Stimulated activated CD8-positive, alpha-beta memory T cell treated with anti-CD3 and anti-CD28 coated beads, Interleukin-15, amount 100 ng/mL, for 24 hours (primary cell): Measurements from ENCODE around the gene C1S.

Experiments
- DNase-seq: peaks from one replicate; pipeline ENCODE4 v3.0.0-alpha.2; 2020; ENCODE audit warnings: low read depth

C1S gene

DNA sequence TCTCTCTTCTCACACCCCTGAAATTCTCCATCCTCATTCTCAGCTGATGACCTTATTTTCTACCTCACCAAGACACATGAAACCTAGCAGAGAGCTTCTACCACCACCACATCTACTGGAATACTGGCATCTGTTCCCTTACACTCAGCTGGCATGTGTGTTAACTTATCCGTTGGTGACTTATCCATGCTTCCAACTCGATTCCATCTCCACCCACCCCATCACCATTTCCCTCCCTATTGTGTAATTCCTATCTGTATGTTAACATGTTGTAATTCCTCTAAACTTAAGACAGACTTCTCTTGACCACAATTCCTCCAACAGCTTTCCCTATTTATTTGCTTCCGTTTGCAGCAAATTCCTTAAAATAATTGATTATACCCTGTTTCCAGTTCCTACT is 15.4 kb downstream of the C1S start:
- DNase-seq: no peak

GRCh38 chr12:7076493-7076892 is 16.0 kb downstream of the C1S start:
- DNase-seq: no peak

DNA sequence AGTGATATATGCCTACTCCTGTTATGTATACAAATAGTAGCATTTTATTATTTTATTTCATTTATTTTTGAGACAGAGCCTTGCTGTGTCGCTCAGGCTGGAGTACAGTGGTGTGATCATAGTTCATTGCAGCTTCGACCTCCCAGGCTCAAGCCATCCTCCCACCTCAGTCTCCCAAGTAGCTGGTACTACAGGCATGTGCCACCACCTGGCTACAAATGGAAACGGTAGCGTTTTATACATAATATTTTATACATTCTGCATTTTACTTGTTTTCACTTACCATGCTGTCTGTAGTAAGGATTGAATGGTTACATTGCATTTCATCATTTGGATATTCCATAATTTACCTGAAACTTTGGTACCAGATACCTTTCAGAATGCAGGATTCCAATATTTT is 17.6 kb downstream of the C1S start:
- no peak for DNase-seq

DNA sequence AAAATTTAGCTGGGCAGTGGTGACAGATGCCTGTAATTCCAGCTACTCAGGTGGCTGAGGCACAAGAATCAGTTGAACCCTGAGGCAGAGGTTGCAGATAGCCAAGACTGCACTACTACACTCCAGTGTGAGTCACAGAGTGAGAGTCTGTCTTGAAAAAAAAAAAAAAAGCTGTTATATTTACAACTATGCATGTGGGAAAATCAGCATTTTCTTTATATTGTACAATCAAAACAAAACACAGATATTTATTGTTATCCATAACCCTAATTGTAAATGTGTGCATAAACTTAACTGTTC is 19.3 kb downstream of the C1S start:
- no peak for DNase-seq

DNA sequence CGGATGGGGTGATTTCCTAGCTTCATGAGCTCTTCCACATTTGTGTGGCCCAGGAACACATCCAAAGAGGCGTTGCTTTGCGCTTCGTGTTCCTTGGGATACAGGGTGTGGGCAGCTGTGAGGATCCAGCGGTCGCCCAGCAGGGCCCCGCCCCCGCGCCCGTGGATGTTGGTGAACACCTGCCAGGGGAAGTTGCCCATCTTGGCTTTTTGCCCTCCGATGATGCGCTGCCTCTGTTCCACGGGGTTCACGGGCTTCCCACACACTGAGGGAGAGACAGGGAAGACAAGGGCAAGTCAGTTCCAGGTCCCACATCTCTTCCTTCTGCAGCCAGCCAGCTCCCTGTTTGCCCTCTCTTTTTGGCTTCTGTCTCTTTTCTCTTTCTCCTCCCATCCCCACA is 20.5 kb downstream of the C1S start:
- no peak for DNase-seq

- DNase-seq: no peak
These were observed 22.6 kb downstream of the C1S start for GRCh38 chr12:7083125-7083524.

- no peak for DNase-seq
These were observed 28.8 kb downstream of the C1S start for GRCh38 chr12:7089196-7089871.

DNA sequence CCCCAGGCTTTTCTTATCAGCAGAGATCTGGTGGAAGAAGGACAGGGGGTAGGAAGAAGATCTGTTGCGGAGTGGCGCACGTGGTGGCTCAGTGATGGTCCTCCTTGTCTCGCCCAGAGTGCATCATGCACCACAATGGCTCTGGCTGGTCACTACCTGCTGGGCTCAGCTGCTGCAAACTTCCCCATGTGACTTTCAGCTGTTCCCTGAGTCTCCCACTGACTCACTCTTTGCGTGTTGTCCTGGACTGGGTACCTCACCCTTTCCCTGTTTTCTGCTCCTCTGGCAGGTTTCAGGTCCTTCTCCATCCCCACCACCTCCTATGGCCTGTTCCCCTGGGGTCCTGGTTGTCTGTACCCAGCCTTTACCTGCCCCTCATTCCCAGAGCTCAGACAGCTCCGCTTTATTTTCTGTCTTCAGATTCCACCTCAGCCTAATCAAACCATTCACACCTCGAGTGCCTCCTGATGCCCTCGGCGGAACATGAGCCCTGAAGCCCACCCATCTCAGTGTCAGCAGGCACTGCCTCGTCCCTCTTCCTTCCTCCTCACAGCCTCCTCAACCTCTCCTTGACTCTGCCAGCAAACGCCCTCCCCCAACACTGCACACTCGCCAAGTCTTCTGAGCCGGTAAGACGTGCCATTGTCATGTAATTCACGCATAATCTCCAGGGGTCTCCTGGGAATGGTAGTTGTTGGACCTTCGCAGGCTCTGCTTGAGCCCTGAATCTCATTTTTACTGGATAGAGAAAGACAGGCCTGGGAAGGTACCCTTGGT is 29.9 kb downstream of the C1S start:
- no peak for DNase-seq

- no peak for DNase-seq
These were observed 30.7 kb downstream of the C1S start for GRCh38 chr12:7091171-7091570.

- no peak for DNase-seq
These were observed 31.2 kb downstream of the C1S start for GRCh38 chr12:7091660-7092228.

GRCh38 chr12:7092229-7092985 is 31.9 kb downstream of the C1S start, which contains the start of gene C1R:
Gene C1R (minus strand): TSS chr12:7092445. CDS start chr12:7092388, 57 bp downstream.
- DNase-seq: peak; percentile 37

DNA sequence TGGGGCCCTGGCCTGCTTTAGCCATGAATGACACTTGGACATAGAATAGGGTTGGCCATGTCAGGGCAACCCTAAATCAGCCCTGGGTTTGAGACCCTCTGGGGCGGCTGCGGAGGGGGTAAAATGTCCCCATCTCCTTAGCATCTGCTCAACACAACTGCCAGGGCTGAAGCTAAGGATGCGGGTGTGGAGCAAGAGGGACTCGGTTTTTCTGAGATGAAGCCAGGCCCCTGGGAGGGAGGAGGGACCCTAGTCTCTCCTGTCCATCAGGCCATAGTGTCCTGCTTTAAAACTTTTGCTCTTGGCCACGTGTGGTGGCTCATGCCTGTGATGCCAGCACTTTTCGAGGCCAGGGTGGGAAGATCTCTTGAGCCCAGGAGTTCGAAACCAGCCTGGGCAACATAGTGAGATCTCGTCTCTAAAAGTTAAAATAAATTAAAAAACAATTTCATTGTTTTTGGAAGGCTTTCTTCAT is 32.5 kb downstream of the C1S start:
- no peak for DNase-seq

- no peak for DNase-seq
These were observed 33.0 kb downstream of the C1S start for GRCh38 chr12:7093486-7093885.

DNA sequence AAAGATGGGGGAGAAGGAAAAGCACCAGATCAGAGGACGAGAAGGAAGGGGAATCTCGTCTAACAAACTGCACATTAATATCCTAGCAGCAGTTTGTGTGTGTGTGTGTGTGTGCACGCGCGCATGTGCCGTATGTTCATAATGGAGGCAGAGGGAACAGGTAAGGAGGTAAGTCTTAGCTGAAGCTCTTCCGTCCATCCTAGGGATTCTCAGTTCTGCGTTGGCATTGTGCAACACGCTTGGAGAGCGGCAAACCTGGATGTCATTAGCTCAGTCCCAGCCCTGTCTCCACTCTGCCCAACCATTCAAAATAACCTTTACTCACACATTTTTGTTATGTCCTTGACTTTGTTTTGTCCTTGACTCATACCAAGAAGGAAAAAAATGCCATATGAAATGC is 33.4 kb downstream of the C1S start:
- no peak for DNase-seq

DNA sequence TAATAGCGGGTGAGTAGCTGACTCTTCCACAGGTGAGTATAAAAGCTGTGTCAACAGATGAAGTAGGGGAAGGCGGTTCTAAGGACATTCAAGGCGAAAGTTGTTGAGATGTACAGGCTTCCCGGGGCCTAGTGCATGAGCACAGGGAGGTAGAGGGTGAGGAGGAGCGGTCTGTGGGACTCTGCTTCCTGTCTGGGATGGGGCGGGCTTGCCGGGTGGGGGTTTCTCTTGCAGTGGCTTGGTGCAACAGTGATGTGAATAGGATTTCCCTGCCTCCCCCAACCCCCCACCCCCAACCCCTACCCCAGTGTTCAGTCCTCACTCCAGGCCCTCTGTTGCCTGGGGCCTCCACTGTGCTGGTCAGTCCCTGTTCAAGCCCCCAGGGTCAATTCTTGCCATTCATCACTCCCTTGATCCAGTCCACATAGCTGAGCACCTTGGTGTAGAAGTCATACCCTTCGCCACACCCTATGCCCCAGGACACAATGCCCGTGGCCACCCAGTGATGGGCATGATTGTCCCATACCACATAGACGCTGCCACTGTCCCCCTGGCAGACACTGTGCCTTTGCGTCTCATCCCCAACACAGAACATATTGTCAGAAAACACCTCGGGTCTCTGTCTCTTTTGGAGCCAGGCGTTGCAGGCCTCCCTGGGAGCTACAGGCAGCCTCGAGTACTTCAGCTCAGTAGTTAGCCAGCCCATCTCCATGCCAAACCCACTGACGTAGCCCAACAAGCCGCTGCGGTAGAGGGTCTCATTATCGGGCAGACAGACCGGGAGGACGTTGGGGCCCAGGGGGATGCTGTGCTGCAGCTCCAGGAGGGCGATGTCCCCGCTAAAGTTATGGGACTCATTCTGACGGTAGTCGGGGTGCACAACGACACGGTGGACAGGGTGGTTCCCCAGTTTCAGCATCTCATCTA is 35.8 kb downstream of the C1S start:
- DNase-seq: no peak

- DNase-seq: no peak
These were observed 36.5 kb downstream of the C1S start for GRCh38 chr12:7096979-7097378.

- no peak for DNase-seq
These were observed 38.9 kb downstream of the C1S start for GRCh38 chr12:7099290-7099996.

- no peak for DNase-seq
These were observed 39.7 kb downstream of the C1S start for GRCh38 chr12:7100239-7100638.

DNA sequence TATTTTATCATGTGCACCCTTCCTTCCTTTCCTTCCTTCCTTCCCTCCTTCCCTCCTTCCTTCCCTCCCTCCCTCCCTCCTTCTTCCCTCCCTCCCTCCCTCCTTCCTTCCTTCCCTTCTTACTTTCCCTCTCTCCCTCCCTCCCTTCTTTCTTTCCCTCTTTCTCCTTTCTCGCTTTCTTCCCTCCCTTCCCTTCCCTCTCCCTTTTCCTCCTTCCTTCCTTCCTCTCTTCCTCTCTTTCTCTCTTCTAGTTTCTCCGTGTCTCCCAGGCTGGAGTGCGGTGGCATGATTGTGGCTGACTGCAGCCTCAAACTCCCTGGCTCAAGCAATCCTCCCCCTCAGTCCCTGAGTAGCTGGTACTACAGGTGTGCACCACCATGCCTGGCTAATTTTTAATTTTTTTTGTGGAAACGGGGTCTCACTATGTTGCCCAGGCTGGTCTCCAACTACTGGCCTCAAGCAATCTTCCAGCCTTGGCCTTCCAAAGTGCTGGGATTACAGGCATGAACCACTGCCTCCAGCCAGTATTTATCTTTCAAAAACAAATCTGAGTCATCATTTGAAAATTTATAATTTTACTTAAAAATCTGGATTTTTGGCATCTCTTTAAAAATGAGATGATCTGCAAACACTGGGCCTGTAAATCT is 40.7 kb downstream of the C1S start:
- DNase-seq: no peak

DNA sequence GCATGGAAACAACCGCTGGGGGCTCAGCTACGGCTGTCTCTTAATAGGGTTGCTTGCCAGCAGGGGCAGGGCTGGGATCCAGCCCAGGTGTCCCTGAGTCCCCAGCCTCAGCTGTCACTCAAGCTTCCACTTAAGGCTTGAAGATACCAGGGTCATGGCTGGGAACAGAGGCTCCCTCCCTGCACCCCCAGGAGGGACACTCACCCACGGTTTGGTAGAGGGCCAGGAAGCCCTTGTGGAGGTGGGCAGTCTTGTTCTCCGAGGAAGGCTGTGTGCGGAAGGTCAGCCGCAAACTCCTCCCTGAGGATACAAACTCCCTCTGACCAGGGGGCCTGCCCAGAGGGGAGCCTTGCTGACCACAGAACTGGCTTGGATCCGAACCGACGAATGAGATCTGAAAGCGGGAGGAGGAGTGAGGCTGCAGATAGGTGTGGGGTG is 41.2 kb downstream of the C1S start:
- no peak for DNase-seq
